ENCODE measurements around the gene CYP26C1.

GRCh38 chr10:93106631-93107072, 46.1 kb downstream of the CYP26C1 start:
- TF ChIP-seq CTCF (IDR thresholded peaks at IDR 0.05; ENCODE audit: poor library complexity, severe bottlenecking) = no peak
- TF ChIP-seq SMC3 (conservative IDR thresholded peaks at IDR 0.05; ENCODE audit: poor library complexity) = no peak
- TF ChIP-seq EP300 (conservative IDR thresholded peaks at IDR 0.05; ENCODE audit: poor library complexity, severe bottlenecking) = no peak
- no peak for TF ChIP-seq EZH2 (IDR thresholded peaks at IDR 0.05; ENCODE audit: borderline replicate concordance, insufficient read depth, low read length, poor library complexity, severe bottlenecking)
- no peak for TF ChIP-seq TAF1 (IDR thresholded peaks at IDR 0.05; ENCODE audit: low read depth)
- no peak for TF ChIP-seq POLR2AphosphoS5 (IDR thresholded peaks at IDR 0.05)
- TF ChIP-seq RAD21 (conservative IDR thresholded peaks at IDR 0.05) = no peak

Measured in neural cell (in vitro differentiated cells).